DMS53 treated with DMSO at 0.1 percent for 48 hours (cell line): Measurements from ENCODE around the gene FBXO21.
"Not testable (repeated sequence)": the region's sequence is repeated elsewhere in the genome, so short reads cannot be mapped to it uniquely, and the experiment has no call there.

ENCODE experiments used
- DNase-seq: peaks from one replicate; lab custom pipeline; 2025; ENCODE audit not compliant: unreplicated experiment; lab: John Stamatoyannopoulos, UW

The FBXO21 gene

GRCh38 chr12:117190210-117190781 is at the start of gene FBXO21:
Gene FBXO21, minus strand, starts transcription at chr12:117190470. Its CDS starts 14 bp downstream, at chr12:117190456.
- peak; percentile 81 for DNase-seq

- peak; percentile 58 for DNase-seq
Observed at GRCh38 chr12:117236456-117237001, 46.3 kb upstream of the FBXO21 start.

- no peak for DNase-seq
Observed at GRCh38 chr12:117235261-117235660, 45.0 kb upstream of the FBXO21 start.

- DNase-seq = no peak
Observed at GRCh38 chr12:117234441-117234840, 44.2 kb upstream of the FBXO21 start.

GRCh38 chr12:117231750-117232149 is 41.5 kb upstream of the FBXO21 start:
- no peak for DNase-seq

GRCh38 chr12:117228239-117228638 is 38.0 kb upstream of the FBXO21 start:
- DNase-seq = no peak

- DNase-seq = no peak
Observed at GRCh38 chr12:117227000-117227653, 36.9 kb upstream of the FBXO21 start.

GRCh38 chr12:117226505-117226904 is 36.2 kb upstream of the FBXO21 start:
- no peak for DNase-seq

GRCh38 chr12:117225179-117225578 is 34.9 kb upstream of the FBXO21 start:
- DNase-seq = no peak

- DNase-seq = not testable (repeated sequence)
Observed at GRCh38 chr12:117220947-117221346, 30.7 kb upstream of the FBXO21 start.

- DNase-seq = no peak
Observed at GRCh38 chr12:117218149-117218548, 27.9 kb upstream of the FBXO21 start.

- no peak for DNase-seq
Observed at GRCh38 chr12:117216686-117217085, 26.4 kb upstream of the FBXO21 start.

GRCh38 chr12:117214797-117215196 is 24.5 kb upstream of the FBXO21 start:
- DNase-seq = no peak

- DNase-seq = no peak
Observed at GRCh38 chr12:117213295-117213808, 23.1 kb upstream of the FBXO21 start.

- peak; percentile 81 for DNase-seq
Observed at GRCh38 chr12:117212563-117213190, 22.4 kb upstream of the FBXO21 start.

GRCh38 chr12:117210266-117210918 is 20.1 kb upstream of the FBXO21 start:
- DNase-seq = no peak

- no peak for DNase-seq
Observed at GRCh38 chr12:117209626-117210025, 19.4 kb upstream of the FBXO21 start.

- no peak for DNase-seq
Observed at GRCh38 chr12:117208811-117209455, 18.7 kb upstream of the FBXO21 start.

GRCh38 chr12:117208206-117208605 is 17.9 kb upstream of the FBXO21 start:
- DNase-seq = no peak

- DNase-seq = no peak
Observed at GRCh38 chr12:117207675-117208074, 17.4 kb upstream of the FBXO21 start.

GRCh38 chr12:117202556-117202955 is 12.3 kb upstream of the FBXO21 start:
- DNase-seq = no peak
